Loucy (cell line): Measurements from ENCODE around the gene CTSH.

Source experiments
- H2AFZ ChIP-seq: fragments of 200-600 bp; sonication (generic); 2 replicates; pipeline ENCODE4 v1.6.0; 2016; ENCODE audit warnings: antibody characterized with exemption, mild to moderate bottlenecking, low read length, moderate library complexity
- H3F3A ChIP-seq: fragments of 200-600 bp; 2 replicates; pipeline ENCODE4 v1.6.0; 2016; ENCODE audit warnings: antibody characterized with exemption, low read depth, mild to moderate bottlenecking
- H3K27me3 ChIP-seq: fragments of 200-600 bp; sonication (generic); 2 replicates; pipeline ENCODE4 v1.6.1; 2014; ENCODE audit warnings: low read length, mild to moderate bottlenecking; ENCODE audit not compliant: insufficient read depth, poor library complexity, severe bottlenecking
- H3K36me3 ChIP-seq: fragments of 200-600 bp; sonication (generic); 2 replicates; pipeline ENCODE4 v1.6.1; 2016; ENCODE audit warnings: low read length; ENCODE audit not compliant: insufficient read depth
- H3K4me1 ChIP-seq: fragments of 200-600 bp; sonication (generic); 2 replicates; pipeline ENCODE4 v1.5.1; 2014; ENCODE audit warnings: low read length, mild to moderate bottlenecking; ENCODE audit not compliant: insufficient read depth, poor library complexity, severe bottlenecking
- H3K4me2 ChIP-seq: fragments of 200-600 bp; sonication (generic); 2 replicates; pipeline ENCODE4 v1.6.0; 2014; ENCODE audit warnings: antibody characterized with exemption, low read length, low read depth, mild to moderate bottlenecking; ENCODE audit not compliant: poor library complexity, severe bottlenecking
- H3K4me3 ChIP-seq: fragments of 200-600 bp; sonication (generic); 2 replicates; pipeline ENCODE4 v1.5.1; 2014; ENCODE audit warnings: low read length, mild to moderate bottlenecking, mixed read lengths; ENCODE audit not compliant: poor library complexity, severe bottlenecking
- H3K79me2 ChIP-seq: fragments of 200-600 bp; sonication (generic); 2 replicates; pipeline ENCODE4 v1.6.1; 2014; ENCODE audit warnings: low read length; ENCODE audit not compliant: insufficient read depth
- H3K9ac ChIP-seq: fragments of 200-600 bp; sonication (generic); 2 replicates; pipeline ENCODE4 v1.6.0; 2014; ENCODE audit warnings: mild to moderate bottlenecking, low read depth, low read length, moderate library complexity; ENCODE audit not compliant: poor library complexity, severe bottlenecking
- H3K9me2 ChIP-seq: fragments of 200-600 bp; sonication (generic); replicated peaks from 2 replicates; pipeline ENCODE4 v1.6.1; 2016; ENCODE audit warnings: low read depth, low read length, mixed read lengths
- H3K9me3 ChIP-seq: fragments of 200-600 bp; sonication (generic); 2 replicates; pipeline ENCODE4 v1.6.1; 2014; ENCODE audit warnings: mild to moderate bottlenecking, antibody characterized with exemption, low read length, low read depth; ENCODE audit not compliant: insufficient read depth
- H4K20me1 ChIP-seq: fragments of 200-600 bp; sonication (generic); 2 replicates; pipeline ENCODE4 v1.6.0; 2014; ENCODE audit warnings: antibody characterized with exemption, low read length, mild to moderate bottlenecking; ENCODE audit not compliant: insufficient read depth, poor library complexity, severe bottlenecking
- CTCF ChIP-seq: fragments of 200-600 bp; sonication (generic); conservative IDR thresholded peaks from 2 replicates; pipeline ENCODE4 v1.5.1; 2014; ENCODE audit warnings: mild to moderate bottlenecking, antibody characterized with exemption, low read length
- EZH2phosphoT487 ChIP-seq: fragments of 200-600 bp; IDR thresholded peaks from 2 replicates; pipeline ENCODE4 v1.6.1; 2018; ENCODE audit warnings: antibody characterized with exemption, mild to moderate bottlenecking, moderate library complexity, borderline replicate concordance

Gene CTSH

GRCh38 chr15:78916088-78916487, 28.8 kb downstream of the CTSH start:
- H2AFZ ChIP-seq = no peak overlapping the region

GRCh38 chr15:78915341-78916087, 29.3 kb downstream of the CTSH start:
- no peaks in the 10 kb centered on the region for H3F3A ChIP-seq
- H3K4me3 ChIP-seq = no peak overlapping the region
- no peak overlapping the region for H2AFZ ChIP-seq
- H3K9ac ChIP-seq = no peak overlapping the region
- H3K9me3 ChIP-seq = no peaks in the 10 kb centered on the region
- peaks cover 3% of the 10 kb centered on the region for H4K20me1 ChIP-seq
- H3K9me2 ChIP-seq = no peaks in the 10 kb centered on the region
- TF ChIP-seq CTCF (no peak), EZH2phosphoT487 (no peak)
- no peaks in the 10 kb centered on the region for H3K79me2 ChIP-seq
- no peaks in the 10 kb centered on the region for H3K4me1 ChIP-seq
- H3K36me3 ChIP-seq = peaks cover 65% of the 10 kb centered on the region
- H3K27me3 ChIP-seq = no peaks in the 10 kb centered on the region
- no peak overlapping the region for H3K4me2 ChIP-seq

More at GRCh38 chr15:78916088-78916487, 28.8 kb downstream of the CTSH start:
- no peaks in the 10 kb centered on the region for H3K9me3 ChIP-seq
- no peak overlapping the region for H3K4me2 ChIP-seq
- no peaks in the 10 kb centered on the region for H3K9me2 ChIP-seq
- no peak overlapping the region for H3K4me3 ChIP-seq
- no peaks in the 10 kb centered on the region for H3K27me3 ChIP-seq
- no peak overlapping the region for H3K9ac ChIP-seq
- no peaks in the 10 kb centered on the region for H3F3A ChIP-seq
- no peaks in the 10 kb centered on the region for H3K79me2 ChIP-seq
- TF ChIP-seq EZH2phosphoT487 (no peak), CTCF (no peak)
- no peaks in the 10 kb centered on the region for H3K4me1 ChIP-seq
- H3K36me3 ChIP-seq = peaks cover 67% of the 10 kb centered on the region
- peaks cover 3% of the 10 kb centered on the region for H4K20me1 ChIP-seq

GRCh38 chr15:78914027-78914764, 30.6 kb downstream of the CTSH start:
- Histone ChIP-seq H3K36me3 (peaks cover 68% of the 10 kb centered on the region), H3K4me1 (no peaks in the 10 kb centered on the region), H3K9me2 (no peaks in the 10 kb centered on the region), H3K4me2 (no peak overlapping the region), H3K4me3 (no peak overlapping the region), H3F3A (no peaks in the 10 kb centered on the region), H3K79me2 (no peaks in the 10 kb centered on the region), H2AFZ (no peak overlapping the region), H3K9ac (no peak overlapping the region), H3K27me3 (no peaks in the 10 kb centered on the region), H3K9me3 (no peaks in the 10 kb centered on the region), H4K20me1 (peaks cover 9% of the 10 kb centered on the region)
- TF ChIP-seq EZH2phosphoT487 = no peak
- TF ChIP-seq CTCF = peak; percentile 51
